Stimulated activated CD4-positive, alpha-beta T cell treated with anti-CD3 and anti-CD28 coated beads, TNF-alpha, amount 100 ng/mL, for 24 hours (primary cell): ENCODE results near the gene CAP2.
"Not testable (repeated sequence)": the region's sequence is repeated elsewhere in the genome, so short reads cannot be mapped to it uniquely, and the experiment has no call there.

Source experiments
- DNase-seq, 3 experiments: peaks; one replicate each; pipeline ENCODE4 v3.0.0-alpha.2; 2020; ENCODE audit warnings: low read depth in 3 of 3

CAP2 gene

DNA sequence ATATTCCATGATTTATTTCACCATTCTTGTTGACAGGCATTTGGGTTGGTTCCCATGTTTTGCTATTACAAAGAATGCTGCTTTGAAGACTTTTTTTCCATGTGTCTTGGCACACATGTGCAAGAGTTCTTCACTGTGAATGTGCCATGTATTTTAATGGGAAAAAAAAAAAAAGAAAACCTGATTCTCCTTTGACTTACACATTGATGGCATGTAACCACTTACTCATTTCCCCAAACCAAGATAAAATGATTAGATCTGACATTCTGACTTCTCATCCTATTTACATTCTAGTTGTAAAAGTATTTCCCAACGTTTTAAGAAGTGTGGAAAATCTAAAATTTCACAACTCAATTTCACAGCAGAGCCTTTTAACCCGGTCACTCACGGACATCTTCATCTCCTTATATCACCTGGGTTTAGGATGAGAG is 4.4 kb downstream of the CAP2 start:
- DNase-seq = no peak

DNA sequence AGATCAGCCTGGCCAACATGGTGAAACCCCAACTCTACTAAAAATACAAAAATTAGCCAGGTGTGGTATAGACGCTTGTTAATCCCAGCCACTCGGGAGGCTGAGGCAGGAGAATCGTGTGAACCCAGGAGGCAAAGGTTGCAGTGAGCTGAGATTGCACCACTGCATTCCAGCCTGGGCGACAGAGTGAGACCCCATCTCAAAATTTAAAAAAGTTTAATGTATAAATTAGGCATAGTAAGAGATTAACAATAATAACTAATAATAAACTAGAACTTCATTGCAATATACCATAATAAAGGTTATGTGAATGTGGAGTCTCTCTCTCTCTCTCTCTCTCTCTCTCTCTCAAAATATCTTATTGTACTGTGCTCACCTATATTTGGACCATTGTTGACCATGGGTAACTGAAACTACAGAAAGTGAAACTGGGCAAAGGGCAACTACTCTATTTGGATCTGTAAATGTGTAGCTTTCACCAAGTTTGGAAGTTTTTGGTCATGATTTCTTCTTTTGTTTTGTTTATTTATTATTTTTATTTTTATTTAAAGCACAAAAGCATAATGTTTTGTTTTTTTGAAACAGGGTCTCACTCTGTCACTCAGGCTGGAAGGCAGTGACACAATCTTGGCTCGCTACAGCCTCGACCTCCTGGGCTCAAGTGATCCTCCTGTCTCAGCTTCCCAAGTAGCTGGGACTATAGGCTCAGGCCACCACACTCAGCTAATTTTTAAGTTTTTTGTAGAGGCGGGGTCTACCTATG is 12.0 kb downstream of the CAP2 start:
- DNase-seq = not testable (repeated sequence)

- DNase-seq = no peak
Measured at GRCh38 chr6:17405944-17406245, 12.5 kb downstream of the CAP2 start.

GRCh38 chr6:17408081-17408480 is 14.7 kb downstream of the CAP2 start:
- no peak for DNase-seq

DNA sequence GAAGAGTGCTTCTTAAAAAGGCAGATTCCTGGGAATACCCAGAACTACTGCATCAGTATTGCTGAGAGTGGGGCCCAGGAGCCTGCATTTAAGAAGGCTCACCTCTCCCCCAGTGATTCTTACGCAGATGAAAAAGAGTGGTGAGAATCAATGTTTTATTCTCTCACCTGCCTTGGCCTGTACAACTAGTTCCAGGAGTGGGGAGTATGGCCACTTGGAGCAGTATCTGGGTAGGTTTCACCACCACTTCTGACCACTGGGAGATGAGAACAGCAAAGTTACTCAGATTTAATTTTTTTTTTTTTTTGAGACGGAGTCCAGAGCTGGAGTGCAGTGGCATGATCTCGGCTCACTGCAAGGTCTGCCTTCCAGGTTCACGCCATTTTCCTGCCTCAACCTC is 16.9 kb downstream of the CAP2 start:
- DNase-seq = no peak

GRCh38 chr6:17413313-17413750 is 19.9 kb downstream of the CAP2 start:
- no peak for DNase-seq

- DNase-seq = not testable (repeated sequence)
Measured at GRCh38 chr6:17414395-17414794, 21.0 kb downstream of the CAP2 start.

DNA sequence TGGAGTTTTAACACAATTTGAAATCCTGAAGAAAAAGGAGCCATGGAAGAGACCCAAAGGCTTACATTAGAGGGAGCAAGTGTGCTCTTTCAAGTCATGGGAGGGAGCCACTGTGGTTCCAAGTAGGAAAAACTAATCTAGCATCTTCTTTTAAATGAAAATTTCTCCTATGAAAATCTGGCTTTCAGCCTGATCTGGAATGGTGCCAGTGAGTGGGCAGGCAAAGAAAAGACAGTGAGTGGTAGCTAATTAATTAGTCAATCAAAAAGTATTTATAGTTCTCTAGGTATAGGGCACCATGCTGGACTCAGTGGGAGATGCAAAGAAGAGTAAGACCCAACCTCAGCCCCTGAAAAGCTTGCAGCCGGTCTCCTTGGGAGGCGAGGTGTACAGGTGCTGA is 21.9 kb downstream of the CAP2 start:
- DNase-seq = no peak

GRCh38 chr6:17416806-17417205 is 23.4 kb downstream of the CAP2 start:
- DNase-seq = no peak

DNA sequence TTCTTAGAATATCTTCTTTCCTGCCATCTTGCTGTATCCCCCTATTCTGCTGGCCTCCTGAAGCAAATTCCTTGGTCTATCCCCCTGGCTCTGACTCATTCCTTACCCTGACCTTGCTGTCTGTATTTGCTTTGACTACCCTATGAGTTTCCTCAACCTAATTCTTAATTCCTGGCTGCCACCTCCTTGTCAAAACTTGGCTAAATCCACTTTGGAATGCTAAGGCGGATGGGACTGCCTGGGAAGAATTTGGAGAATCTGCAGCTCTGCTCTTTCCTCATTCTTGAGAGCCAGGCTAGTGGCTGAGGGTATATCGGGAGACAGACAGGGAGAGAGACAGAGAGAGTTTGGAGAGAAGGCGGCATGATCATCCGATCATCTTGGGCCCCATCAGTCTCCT is 24.4 kb downstream of the CAP2 start:
- no peak for DNase-seq

GRCh38 chr6:17418281-17419188 is 25.1 kb downstream of the CAP2 start:
- DNase-seq = no peak

- DNase-seq = no peak
Measured at GRCh38 chr6:17419189-17419575, 25.8 kb downstream of the CAP2 start.

DNA sequence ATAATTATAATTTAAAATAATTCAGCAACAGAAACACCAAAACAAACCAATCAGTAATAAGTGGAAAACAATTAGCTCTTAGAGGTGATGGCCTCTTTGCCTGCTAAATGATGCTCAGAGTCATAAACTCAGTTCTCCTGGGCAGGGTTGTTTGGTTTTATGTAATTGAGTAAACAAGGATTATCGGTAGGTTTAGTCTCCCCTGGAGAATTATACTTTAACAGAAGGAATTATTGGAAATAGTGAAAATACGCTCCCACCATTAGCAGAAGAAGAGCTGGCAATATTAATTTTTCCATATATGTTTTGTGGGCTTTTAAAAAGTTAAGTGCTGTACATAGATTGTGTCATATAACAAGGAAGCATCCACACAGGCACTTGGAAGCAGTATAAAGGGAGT is 27.0 kb downstream of the CAP2 start:
- no peak for DNase-seq

DNA sequence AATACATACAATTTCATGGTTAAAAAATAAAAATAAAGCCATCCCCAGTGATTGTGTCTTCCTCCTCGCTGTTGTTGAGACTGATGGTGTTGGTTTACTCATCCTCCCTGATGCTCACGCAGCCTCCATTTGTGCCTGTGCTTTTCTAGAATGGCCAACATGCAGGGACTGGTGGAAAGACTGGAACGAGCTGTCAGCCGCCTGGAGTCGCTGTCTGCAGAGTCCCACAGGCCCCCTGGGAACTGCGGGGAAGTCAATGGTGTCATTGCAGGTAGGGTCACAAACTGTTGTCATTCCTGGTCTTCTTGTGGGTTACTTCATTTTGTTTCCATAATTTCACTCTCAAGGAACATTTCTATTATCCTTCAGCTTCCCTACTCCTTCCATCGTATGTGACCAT is 28.0 kb downstream of the CAP2 start:
- DNase-seq = no peak

DNA sequence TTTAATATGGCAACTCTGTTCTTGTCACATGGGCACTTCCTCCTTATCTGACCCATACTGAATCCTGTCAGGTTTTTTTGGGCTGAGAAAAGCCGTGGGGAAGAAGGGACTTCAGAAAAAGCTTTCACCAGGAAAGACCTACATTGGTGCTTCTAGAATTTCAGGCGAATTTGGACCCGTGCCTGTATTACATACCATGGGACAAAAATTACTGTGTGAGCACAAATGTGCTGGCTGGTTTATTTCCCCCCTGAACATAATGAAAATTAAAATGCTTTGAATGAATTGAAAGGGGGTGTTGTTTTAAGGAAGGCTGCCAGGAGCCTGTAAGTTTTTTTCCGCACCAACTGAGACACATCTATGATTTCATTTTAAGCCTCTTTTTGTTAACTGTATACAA is 29.6 kb downstream of the CAP2 start:
- DNase-seq = no peak

- DNase-seq = no peak
Measured at GRCh38 chr6:17427062-17427461, 33.7 kb downstream of the CAP2 start.

DNA sequence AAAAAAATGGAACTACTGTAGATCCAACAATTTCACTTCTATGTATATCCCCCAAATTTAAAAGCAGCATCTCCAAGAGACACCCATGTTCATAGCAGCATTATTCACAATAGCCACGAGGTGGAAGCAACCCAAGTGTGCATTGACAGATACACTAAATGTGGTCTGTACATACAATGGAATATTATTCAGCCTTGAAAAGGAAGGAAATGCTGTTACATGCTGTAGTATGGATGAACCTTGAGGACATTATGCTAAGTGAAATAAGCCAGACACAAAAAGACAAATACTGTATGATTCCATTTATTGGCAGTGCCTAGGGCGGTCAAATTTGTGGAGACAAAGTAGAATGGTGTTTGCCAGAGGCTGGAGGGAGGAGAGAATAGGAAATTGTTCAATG is 34.2 kb downstream of the CAP2 start:
- no peak for DNase-seq

GRCh38 chr6:17428595-17429120 is 35.3 kb downstream of the CAP2 start:
- not testable (repeated sequence) for DNase-seq

GRCh38 chr6:17429383-17430061 is 36.1 kb downstream of the CAP2 start:
- no peak for DNase-seq

GRCh38 chr6:17431581-17431980 is 38.2 kb downstream of the CAP2 start:
- DNase-seq = no peak

GRCh38 chr6:17432356-17432755 is 39.0 kb downstream of the CAP2 start:
- DNase-seq = no peak

- no peak for DNase-seq
Measured at GRCh38 chr6:17439243-17439993, 46.0 kb downstream of the CAP2 start.
